Cerebellar cortex (tissue), 1 donor: ENCODE data around the gene ICA1L.
"Not testable (repeated sequence)": the region's sequence is repeated elsewhere in the genome, so short reads cannot be mapped to it uniquely, and the experiment has no call there.

Experiments used
- DNase-seq: peaks from one replicate; pipeline ENCODE4 v3.0.0-alpha.2; 2015; ENCODE audit warnings: low spot score

The ICA1L gene

DNA sequence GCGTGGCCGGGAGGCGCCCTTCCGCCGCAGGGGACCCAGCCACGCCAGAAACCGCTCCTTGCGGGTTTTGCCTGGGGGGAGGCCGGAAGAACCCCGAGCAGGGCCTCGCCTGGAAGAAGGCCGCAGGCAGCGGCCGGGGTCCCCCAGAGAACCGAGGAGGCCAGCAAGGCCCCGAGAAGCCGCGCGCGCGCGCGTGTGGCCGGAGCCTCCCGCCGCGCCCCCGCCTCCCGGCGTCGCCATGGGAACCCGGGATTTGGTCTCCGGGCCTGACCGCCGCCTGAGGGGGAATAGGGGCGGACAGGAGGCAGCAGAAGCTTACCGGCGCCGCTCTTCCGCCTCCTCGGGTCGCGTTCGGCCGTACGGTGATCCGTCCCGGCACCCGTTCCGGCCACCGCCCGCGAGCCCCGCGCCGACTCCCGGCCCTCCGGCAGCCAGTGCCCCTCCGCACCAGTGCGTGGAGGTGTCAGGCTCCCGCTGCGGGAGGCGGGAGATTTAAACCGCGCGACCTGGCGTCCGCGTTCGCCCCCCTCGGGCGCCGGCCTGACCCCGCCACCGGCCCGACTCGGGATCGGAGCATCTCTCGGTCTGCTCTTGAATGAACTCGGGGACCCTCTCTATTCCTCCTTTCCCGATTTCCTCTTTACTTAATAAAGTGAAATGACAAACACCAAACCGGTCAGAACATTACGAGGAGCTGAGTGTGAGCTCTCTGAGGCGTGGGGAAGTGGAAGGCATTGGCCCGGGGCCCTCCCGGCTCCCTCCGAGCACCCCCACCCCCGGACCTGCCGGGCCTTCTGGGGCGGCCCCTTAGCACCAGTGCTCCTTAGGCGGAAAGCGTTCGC, at the start of gene ICA1L:
Gene ICA1L (minus strand): TSS at position 467 of the 842 bp plus-strand sequence. CDS start 42,757 bp downstream, outside the sequence.
- DNase-seq: peak; percentile 71

DNA sequence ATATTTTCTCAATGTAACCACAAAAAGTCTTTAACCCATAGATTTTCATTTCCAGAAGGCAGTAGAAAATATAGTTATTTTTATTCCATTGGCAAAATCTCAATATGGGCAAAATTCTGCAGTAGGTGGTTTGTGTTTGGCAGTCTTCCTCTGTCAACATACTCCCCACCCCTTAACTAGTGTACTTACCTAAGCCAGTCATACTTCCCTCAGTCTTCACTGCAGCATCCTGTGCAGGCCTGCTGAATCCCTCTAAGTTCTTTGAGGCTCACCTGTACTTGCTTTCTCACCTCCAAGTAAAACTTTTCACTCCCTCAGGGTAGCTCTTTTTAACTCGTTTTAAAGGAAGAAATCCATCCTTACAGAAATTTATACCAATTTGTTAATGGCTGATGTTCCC, 47.3 kb upstream of the ICA1L start:
- DNase-seq: no peak

DNA sequence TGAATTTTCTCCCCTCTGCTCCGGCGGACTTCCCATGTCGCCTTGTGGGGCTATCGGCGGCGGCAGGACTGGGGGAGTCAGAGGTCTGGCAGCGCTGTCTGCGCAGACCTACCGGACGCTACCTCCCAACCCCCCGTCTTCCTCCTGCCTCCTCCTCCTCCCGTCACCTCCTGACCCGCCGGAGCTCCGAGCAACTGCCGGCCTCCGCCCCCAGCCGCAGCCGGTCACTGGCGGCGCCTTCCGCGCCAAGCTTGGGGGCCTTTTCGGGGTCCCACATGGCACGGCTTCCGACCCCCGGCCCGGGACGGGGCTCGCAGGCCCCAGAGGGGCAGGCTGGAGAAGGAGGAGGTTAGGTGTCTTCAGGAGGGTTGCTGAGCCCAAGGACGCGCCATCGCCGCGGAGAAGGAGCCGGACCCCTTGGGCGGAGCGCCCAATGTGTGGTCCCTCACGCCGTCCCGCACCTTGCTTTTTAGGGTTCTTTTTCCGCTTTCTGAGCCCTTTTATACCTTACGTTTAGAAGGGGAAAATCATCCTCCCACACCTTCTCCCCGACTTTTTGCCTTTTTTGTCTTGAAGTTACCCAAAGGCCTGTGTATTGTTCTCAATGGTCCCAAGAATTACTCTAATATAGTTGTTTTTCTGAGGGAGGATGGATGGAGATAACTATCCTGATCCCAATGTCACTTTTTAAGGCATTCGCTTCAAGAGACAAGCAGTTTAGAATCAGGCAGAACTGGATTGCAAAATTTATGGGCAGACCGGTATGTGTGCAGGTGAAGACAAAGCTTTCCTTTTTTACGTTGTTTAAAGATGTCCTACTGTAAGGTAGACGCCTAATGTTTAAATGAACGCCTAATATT, 41.0 kb upstream of the ICA1L start:
- DNase-seq: peak; percentile 19

- peak; percentile 97 for DNase-seq
Measured at GRCh38 chr2:202911512-202912341, 40.2 kb upstream of the ICA1L start, which contains the start of the genes CARF and WDR12. Gene CARF, plus strand, starts transcription at chr2:202912275. Its CDS starts 29,628 bp downstream, at chr2:202941903. Gene WDR12, minus strand, starts transcription at chr2:202911673. Its CDS starts 197 bp downstream, at chr2:202911476.

DNA sequence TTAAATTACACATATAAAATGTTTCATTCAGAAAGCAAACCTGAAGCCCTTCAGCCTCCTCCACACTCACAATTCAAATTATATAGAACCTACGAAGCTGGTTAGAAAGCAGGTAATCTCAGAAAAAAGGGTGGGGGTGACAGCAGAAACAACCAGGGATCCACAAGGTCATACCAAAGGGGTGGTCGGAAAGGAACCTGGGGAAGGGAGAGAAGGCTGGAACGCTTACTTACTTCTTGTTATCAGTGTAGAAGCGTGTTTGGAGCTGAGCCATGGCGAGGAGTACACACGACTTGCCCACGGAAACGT, 39.6 kb upstream of the ICA1L start:
- no peak for DNase-seq

DNA sequence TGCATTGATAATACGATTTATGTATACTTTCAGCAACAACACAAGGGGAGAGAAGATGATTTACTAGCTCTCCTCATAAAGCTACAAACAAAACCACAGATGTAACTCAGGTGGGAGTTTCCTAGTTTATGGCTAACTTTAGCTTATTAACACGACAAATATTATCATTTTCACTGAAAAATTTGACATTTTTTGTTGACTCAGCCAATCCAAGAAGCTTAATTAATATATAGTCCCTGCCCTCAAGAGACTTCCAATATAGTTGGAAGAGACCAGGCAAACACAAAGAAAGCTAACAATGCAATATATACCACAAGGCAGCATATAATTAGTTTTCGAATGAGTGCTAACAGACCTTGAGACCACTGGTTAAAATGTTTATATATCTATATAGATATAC, 39.1 kb upstream of the ICA1L start:
- DNase-seq: peak; percentile 3

GRCh38 chr2:202910250-202910649, 38.7 kb upstream of the ICA1L start:
- not testable (repeated sequence) for DNase-seq

DNA sequence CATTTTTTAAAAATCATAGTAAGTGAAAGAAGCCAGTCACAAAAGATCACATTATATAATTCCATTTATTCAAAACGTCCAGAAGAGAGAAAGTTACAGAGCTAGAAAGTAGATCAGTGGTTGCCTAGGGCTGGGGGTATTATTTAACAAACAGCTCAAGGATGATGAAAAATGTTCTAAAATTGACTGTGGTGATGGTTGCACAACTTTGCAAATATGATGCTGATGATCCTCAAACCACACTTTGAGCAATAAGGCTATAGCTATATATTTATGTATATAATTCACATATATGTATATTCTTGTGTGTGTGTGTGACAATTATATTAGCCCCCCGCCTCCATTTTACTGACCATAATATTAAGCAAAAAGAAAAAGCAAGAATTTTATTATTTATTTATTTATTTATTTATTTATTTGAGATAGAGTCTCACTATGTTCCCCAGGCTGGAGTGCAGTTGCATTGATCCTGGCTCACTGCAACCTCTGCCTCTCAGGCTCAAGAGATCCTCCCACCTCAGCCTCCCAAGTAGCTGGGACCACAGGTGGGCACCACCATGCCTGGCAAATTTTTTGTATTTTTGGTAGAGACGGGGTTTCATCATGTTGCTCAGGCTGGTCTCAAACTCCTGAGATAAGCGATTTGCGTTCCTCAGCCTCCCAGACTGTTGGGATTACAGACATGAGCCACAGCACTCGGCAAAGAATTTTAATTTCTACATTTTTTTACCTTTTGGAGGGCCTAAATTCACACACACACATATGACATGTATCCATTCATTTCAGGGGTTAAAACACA, 38.0 kb upstream of the ICA1L start:
- no peak for DNase-seq

GRCh38 chr2:202908186-202908585, 36.6 kb upstream of the ICA1L start:
- DNase-seq: no peak

DNA sequence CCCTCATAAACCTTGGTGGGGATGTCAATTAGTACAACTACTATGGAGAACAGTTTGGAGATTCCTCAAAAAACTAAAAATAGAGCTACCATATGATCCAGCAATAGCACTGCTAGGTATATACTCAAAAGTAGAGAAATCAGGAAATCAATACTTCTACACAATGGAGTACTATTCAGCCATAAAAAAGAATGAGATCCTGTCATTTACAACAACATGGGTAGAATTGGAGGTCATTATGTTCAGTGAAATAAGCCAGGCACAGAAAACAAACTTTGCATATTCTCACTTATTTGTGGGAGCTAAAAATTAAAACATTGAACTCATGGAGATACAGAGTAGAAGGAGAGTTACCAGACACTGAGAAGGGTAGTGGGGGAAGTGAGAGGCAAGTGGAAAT, 33.9 kb upstream of the ICA1L start:
- DNase-seq: not testable (repeated sequence)

GRCh38 chr2:202885190-202885589, 13.6 kb upstream of the ICA1L start:
- no peak for DNase-seq

GRCh38 chr2:202883987-202884675, 12.6 kb upstream of the ICA1L start:
- DNase-seq: no peak

- no peak for DNase-seq
Measured at GRCh38 chr2:202881570-202881969, 10.0 kb upstream of the ICA1L start.

DNA sequence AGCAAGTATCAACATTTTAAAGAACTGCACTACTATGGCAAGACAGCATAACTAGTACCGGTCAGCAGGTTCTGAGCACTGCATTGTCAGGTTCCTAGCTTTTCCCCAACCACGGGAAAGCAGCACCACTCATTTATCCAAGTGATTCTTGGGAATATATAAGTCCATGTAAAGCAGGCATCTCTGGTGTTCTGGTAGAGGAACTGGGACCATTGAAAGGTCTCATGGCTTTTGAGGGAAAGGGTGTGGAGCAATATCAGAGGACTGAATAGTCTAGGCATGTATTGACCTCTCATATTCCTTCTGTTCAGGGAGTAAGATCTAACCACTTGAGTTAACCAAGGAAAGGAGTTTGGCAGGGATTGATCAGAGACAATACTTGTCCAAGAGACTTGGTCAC, 6.1 kb upstream of the ICA1L start:
- no peak for DNase-seq

- peak; percentile 93 for DNase-seq
Measured at GRCh38 chr2:202870431-202871299, 901 bp downstream of the ICA1L start.

DNA sequence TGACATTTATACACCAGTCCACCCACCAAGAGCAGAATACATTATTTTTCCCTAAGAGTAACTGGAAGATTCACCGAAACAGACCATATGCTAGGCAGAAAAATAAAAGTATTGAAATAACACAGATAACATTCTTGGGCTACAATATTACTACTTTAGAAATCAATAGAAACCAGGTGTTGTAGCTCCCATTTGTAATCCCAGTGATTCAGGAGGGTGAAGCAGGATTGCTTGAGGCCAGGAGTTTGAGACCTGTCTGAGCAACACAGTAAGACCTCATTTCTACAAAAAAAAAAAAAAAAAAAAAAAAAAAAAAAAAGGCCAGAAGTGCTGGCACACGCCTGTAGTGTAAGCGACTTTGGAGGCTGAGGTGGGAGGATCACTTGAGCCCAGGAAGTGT, 9.6 kb downstream of the ICA1L start:
- DNase-seq: no peak

GRCh38 chr2:202858601-202859000, 13.0 kb downstream of the ICA1L start:
- DNase-seq: no peak

DNA sequence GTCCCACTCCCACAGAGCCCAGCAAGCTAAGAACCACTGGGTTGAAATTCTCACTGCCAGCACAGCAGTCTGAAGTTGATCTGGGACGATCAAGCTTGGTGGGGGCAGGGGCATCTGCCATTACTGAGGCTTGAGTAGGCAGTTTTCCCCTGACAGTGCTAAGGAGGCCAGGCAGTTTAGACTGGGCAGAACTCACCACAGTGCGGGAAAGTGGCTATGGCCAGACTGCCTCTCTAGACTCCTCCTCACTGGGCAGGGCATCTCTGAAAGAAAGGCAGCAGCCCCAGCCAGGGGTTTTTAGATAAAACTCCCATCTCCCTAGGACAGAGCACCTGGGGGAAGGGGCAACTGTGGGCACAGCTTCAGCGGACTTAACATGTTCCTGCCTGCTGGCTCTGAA, 22.2 kb downstream of the ICA1L start:
- not testable (repeated sequence) for DNase-seq

DNA sequence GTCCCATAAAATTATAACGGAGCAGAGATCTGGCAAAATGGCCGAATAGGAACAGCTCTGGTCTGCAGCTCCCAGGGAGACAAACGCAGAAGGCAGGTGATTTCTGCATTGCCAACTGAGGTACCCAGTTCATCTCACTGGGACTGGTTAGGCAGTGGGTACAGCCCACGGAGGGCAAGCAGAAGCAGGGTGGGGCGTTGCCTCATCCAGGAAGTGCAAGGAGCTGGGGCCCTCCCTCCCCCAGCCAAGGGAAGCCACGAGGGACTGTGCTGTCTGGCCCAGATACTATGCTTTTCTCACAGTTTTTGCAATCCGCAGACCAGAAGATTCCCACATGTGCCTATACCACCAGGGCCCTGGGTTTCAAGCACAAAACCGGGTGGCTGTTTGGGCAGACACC, 22.8 kb downstream of the ICA1L start:
- DNase-seq: no peak
